Measurements from ENCODE around the gene ARID3C.

ARID3C gene

GRCh38 chr9:34665381-34666250, 36.8 kb upstream of the ARID3C start:
- TF ChIP-seq CTCF (IDR thresholded peaks at IDR 0.05; ENCODE audit: insufficient read depth, low read depth, low read length, missing control alignments), result no peak

GRCh38 chr9:34665067-34665380, 36.2 kb upstream of the ARID3C start:
- DNase-seq (ENCODE audit: low read depth), result no peak
- no peak for TF ChIP-seq CTCF (IDR thresholded peaks at IDR 0.05; ENCODE audit: insufficient read depth, low read depth, low read length, missing control alignments)
- peak overlapping the region; percentile 56 for H3K4me3 ChIP-seq (ENCODE audit: low read length)

More at GRCh38 chr9:34665381-34666250, 36.8 kb upstream of the ARID3C start:
- peak overlapping the region; percentile 95 for H3K4me3 ChIP-seq (ENCODE audit: low read length)
- peak; percentile 97 for DNase-seq (ENCODE audit: low read depth)

- DNase-seq (ENCODE audit: low read depth), result peak; percentile 80
- peak overlapping the region; percentile 56 for H3K4me3 ChIP-seq (ENCODE audit: low read length)
Observed at GRCh38 chr9:34664281-34665066, 35.6 kb upstream of the ARID3C start.

GRCh38 chr9:34663303-34663605, 34.4 kb upstream of the ARID3C start:
- TF ChIP-seq CTCF (IDR thresholded peaks at IDR 0.05; ENCODE audit: insufficient read depth, low read depth, low read length, missing control alignments), result no peak
- H3K4me3 ChIP-seq (ENCODE audit: low read length), result no peak overlapping the region
- DNase-seq (ENCODE audit: low read depth), result no peak

More at GRCh38 chr9:34664281-34665066, 35.6 kb upstream of the ARID3C start:
- peak; percentile 76 for TF ChIP-seq CTCF (IDR thresholded peaks at IDR 0.05; ENCODE audit: insufficient read depth, low read depth, low read length, missing control alignments)

GRCh38 chr9:34662526-34663302, 33.8 kb upstream of the ARID3C start, which contains the start of gene CCL27:
CCL27 (minus strand) TSS chr9:34662657; CDS start chr9:34662633, 24 bp downstream.
- TF ChIP-seq CTCF (IDR thresholded peaks at IDR 0.05; ENCODE audit: insufficient read depth, low read depth, low read length, missing control alignments), result no peak
- DNase-seq (ENCODE audit: low read depth), result peak; percentile 65
- H3K4me3 ChIP-seq (ENCODE audit: low read length), result no peak within 1 kb of the TSS

- no peak for TF ChIP-seq CTCF (IDR thresholded peaks at IDR 0.05; ENCODE audit: insufficient read depth, low read depth, low read length, missing control alignments)
- peak; percentile 70 for DNase-seq (ENCODE audit: low read depth)
- H3K4me3 ChIP-seq (ENCODE audit: low read length), result no peak overlapping the region
Observed at GRCh38 chr9:34659592-34660253, 30.9 kb upstream of the ARID3C start.

All from epithelial cell of esophagus (primary cell).